HCT116 (cell line): ENCODE measurements around the gene STK38L. TPM values are rescaled to one million over a fixed set of nuclear protein-coding genes. Genes with fewer than 3 reads are reported as not detected.

Experiments used
- ATAC-seq: fragments of 200-7000 bp; cut with Tn5 transposase; 2 replicates; pipeline ENCODE4 v1.9.1; 2020; ENCODE audit warnings: mild to moderate bottlenecking, moderate library complexity
- BruUV-seq: library from RNA; stranded (reverse); fragments of 400-500 nt; replicated peaks from 2 replicates; lab custom pipeline; 2021; lab: Mats Ljungman, UMichigan
- CTCF ChIA-PET: fragments of 300-600 bp; sonication (Branson Sonifier 250); formaldehyde crosslinking; loops from one replicate; lab custom pipeline; 2021; ENCODE audit warnings: antibody characterized with exemption; lab: Charles Lee
- POLR2A ChIA-PET: fragments of 300-600, 350-600 bp; sonication (Branson Sonifier 250); formaldehyde crosslinking; loops from one replicate; lab custom pipeline; 2021; ENCODE audit warnings: antibody characterized with exemption; lab: Charles Lee
- RAD21 ChIA-PET, 2 experiments: fragments of 300-600 bp; sonication (Branson Sonifier 250); formaldehyde crosslinking; loops; one replicate each; lab custom pipeline; 2023; ENCODE audit warnings: low total read pairs in 2 of 2; ENCODE audit not compliant: uncharacterized antibody in 2 of 2, unreplicated experiment in 2 of 2, low non-redundant PET in 1 of 2; lab: Charles Lee
- DNase-seq: peaks from one replicate; pipeline ENCODE4 v3.0.0-alpha.2; 2010; ENCODE audit warnings: low read depth, low spot score
- H2AFZ ChIP-seq: fragments of 200-600 bp; shearing (Covaris generic), sonication (generic); 2 replicates; pipeline ENCODE4 v1.6.1; 2017; ENCODE audit warnings: low read depth, mixed run types, mixed read lengths, antibody characterized with exemption, low read length; ENCODE audit not compliant: poor library complexity, severe bottlenecking
- H3K27ac ChIP-seq: 2 replicates; pipeline ENCODE4 v1.5.1; 2012; ENCODE audit warnings: low read depth, low read length
- H3K27me3 ChIP-seq: fragments of 200-600 bp; sonication (generic); 2 replicates; pipeline ENCODE4 v1.6.1; 2016; ENCODE audit warnings: mixed run types, low read length, mixed read lengths; ENCODE audit not compliant: insufficient read depth
- H3K36me3 ChIP-seq, 2 experiments: fragments of 200-500 bp in 1 of 2; fragments of 200-600 bp in 1 of 2; sonication (Bioruptor generic) in 1 of 2; sonication (generic) in 1 of 2; 2 replicates each; pipeline versions ENCODE4 v1.5.1 to v1.6.1; 2014 to 2016; ENCODE audit warnings: low read length in 2 of 2, inconsistent platforms in 1 of 2, mixed read lengths in 1 of 2, mixed run types in 1 of 2; ENCODE audit not compliant: insufficient read depth in 2 of 2, control insufficient read depth in 1 of 2
- H3K4me1 ChIP-seq, 2 experiments: fragments of 200-600 bp in 1 of 2; sonication (generic) in 1 of 2; 2 replicates each; pipeline versions ENCODE4 v1.5.1 to v1.6.1; 2012 to 2017; ENCODE audit warnings: low read length in 2 of 2, inconsistent platforms in 1 of 2, mild to moderate bottlenecking in 1 of 2, mixed read lengths in 1 of 2, mixed run types in 1 of 2, moderate library complexity in 1 of 2; ENCODE audit not compliant: insufficient read depth in 2 of 2, control insufficient read depth in 1 of 2
- H3K4me2 ChIP-seq: fragments of 200-600 bp; sonication (generic); 2 replicates; pipeline ENCODE4 v1.6.1; 2017; ENCODE audit warnings: mixed run types, low read length, mixed read lengths
- H3K4me3 ChIP-seq, 2 experiments: fragments of 200-600 bp in 1 of 2; sonication (generic) in 1 of 2; replicated peaks in 1 of 2; 2 replicates each; pipeline ENCODE4 v1.5.1; 2011 to 2016; ENCODE audit warnings: low read length in 2 of 2, control low read depth in 1 of 2, low read depth in 1 of 2, mild to moderate bottlenecking in 1 of 2, mixed read lengths in 1 of 2, mixed run types in 1 of 2
- H3K79me2 ChIP-seq: fragments of 200-600 bp; sonication (generic); 2 replicates; pipeline ENCODE4 v1.6.1; 2017; ENCODE audit warnings: mild to moderate bottlenecking, mixed run types, low read length, moderate library complexity, mixed read lengths; ENCODE audit not compliant: insufficient read depth
- H3K9ac ChIP-seq: fragments of 200-600 bp; sonication (generic); 2 replicates; pipeline ENCODE4 v1.6.1; 2016; ENCODE audit warnings: low read length, mixed read lengths
- H3K9me2 ChIP-seq: fragments of 200-600 bp; sonication (generic), shearing (Covaris generic); 2 replicates; pipeline ENCODE4 v1.6.1; 2017; ENCODE audit warnings: mixed run types, mild to moderate bottlenecking, moderate library complexity; ENCODE audit not compliant: insufficient read depth
- H3K9me3 ChIP-seq, 2 experiments: fragments of 200-500 bp in 1 of 2; fragments of 200-600 bp in 1 of 2; sonication (Bioruptor generic) in 1 of 2; sonication (generic) in 1 of 2; 2 replicates each; pipeline ENCODE4 v1.6.1; 2014 to 2017; ENCODE audit warnings: low read length in 2 of 2, mixed read lengths in 2 of 2, inconsistent platforms in 1 of 2, low read depth in 1 of 2, mild to moderate bottlenecking in 1 of 2, mixed run types in 1 of 2, moderate library complexity in 1 of 2; ENCODE audit not compliant: control insufficient read depth in 1 of 2, insufficient read depth in 1 of 2
- H4K20me1 ChIP-seq: fragments of 200-600 bp; sonication (generic), shearing (Covaris generic); 2 replicates; pipeline ENCODE4 v1.6.1; 2017; ENCODE audit warnings: mixed run types, mild to moderate bottlenecking, moderate library complexity; ENCODE audit not compliant: insufficient read depth
- CBX3 ChIP-seq: IDR thresholded peaks from 2 replicates; pipeline ENCODE4 v1.6.1; 2012; ENCODE audit warnings: low read depth
- CEBPB ChIP-seq: IDR thresholded peaks from 2 replicates; pipeline ENCODE4 v1.6.1; 2012; ENCODE audit warnings: low read depth
- EGR1 ChIP-seq: IDR thresholded peaks from 2 replicates; pipeline ENCODE4 v1.6.1; 2012; ENCODE audit warnings: low read depth
- ELF1 ChIP-seq: IDR thresholded peaks from 2 replicates; pipeline ENCODE4 v1.6.1; 2012; ENCODE audit warnings: low read depth, borderline replicate concordance
- EZH2 ChIP-seq: fragments of 200-600 bp; sonication (generic); IDR thresholded peaks from 2 replicates; pipeline ENCODE4 v1.6.1; 2017; ENCODE audit warnings: antibody characterized with exemption, mixed run types
- EZH2phosphoT487 ChIP-seq: fragments of 200-600 bp; IDR thresholded peaks from 2 replicates; pipeline ENCODE4 v1.6.1; 2018; ENCODE audit warnings: antibody characterized with exemption, borderline replicate concordance
- FOSL1 ChIP-seq: IDR thresholded peaks from 2 replicates; pipeline ENCODE4 v1.6.1; 2012; ENCODE audit warnings: low read depth
- JUND ChIP-seq: IDR thresholded peaks from 2 replicates; pipeline ENCODE4 v1.6.1; 2012
- POLR2A ChIP-seq: IDR thresholded peaks from 2 replicates; pipeline ENCODE4 v1.7.0; 2011; ENCODE audit warnings: borderline replicate concordance; ENCODE audit not compliant: insufficient read depth, insufficient read length; ENCODE audit errors: extremely low read depth
- POLR2AphosphoS5 ChIP-seq: IDR thresholded peaks from 2 replicates; pipeline ENCODE4 v1.6.1; 2011; ENCODE audit warnings: mild to moderate bottlenecking, low read depth, low read length, moderate library complexity
- RAD21 ChIP-seq: IDR thresholded peaks from 2 replicates; pipeline ENCODE4 v1.6.1; 2012; ENCODE audit warnings: low read depth, mild to moderate bottlenecking
- SIN3A ChIP-seq: IDR thresholded peaks from 2 replicates; pipeline ENCODE4 v1.6.1; 2012; ENCODE audit warnings: low read depth
- SRF ChIP-seq: IDR thresholded peaks from 2 replicates; pipeline ENCODE4 v1.6.1; 2012; ENCODE audit warnings: low read depth
- TCF7L2 ChIP-seq: IDR thresholded peaks from 2 replicates; pipeline ENCODE4 v1.7.0; 2011; ENCODE audit warnings: borderline replicate concordance, inconsistent platforms; ENCODE audit not compliant: insufficient read depth, insufficient read length; ENCODE audit errors: extremely low read depth
- ZFX ChIP-seq: fragments of 450-650 bp; IDR thresholded peaks from 2 replicates; pipeline ENCODE4 v1.6.1; 2017
- ZNF274 ChIP-seq: fragments of 200-500 bp; sonication (Bioruptor generic); IDR thresholded peaks from 2 replicates; pipeline ENCODE4 v1.6.1; 2014; ENCODE audit warnings: mild to moderate bottlenecking, low read depth, low read length, inconsistent platforms
- intact Hi-C: fragments of 100-400 bp; cut with micrococcal nuclease; formaldehyde crosslinking; loops from 2 replicates; pipeline ENCODE4 v1.10.0; 2022
- total RNA-seq: library from RNA; stranded (reverse); gene quantifications from one replicate; pipeline ENCODE4 v1.2.1, GENCODE V29; 2021; ENCODE audit not compliant: unreplicated experiment
- TF ChIP-seq, protein P1 (sequence below), 3 experiments: fragments of 200-600 bp in 1 of 3; sonication (generic) in 1 of 3; IDR thresholded peaks in 2 of 3; conservative IDR thresholded peaks in 1 of 3; 2 replicates each; pipeline ENCODE4 v1.5.1; 2012 to 2017; ENCODE audit warnings: low read depth in 2 of 3, low read length in 2 of 3, antibody characterized with exemption in 1 of 3, borderline replicate concordance in 1 of 3, control low read depth in 1 of 3, mild to moderate bottlenecking in 1 of 3, mixed read lengths in 1 of 3, mixed run types in 1 of 3, moderate library complexity in 1 of 3; ENCODE audit not compliant: insufficient read depth in 1 of 3
- TF ChIP-seq, protein P2 (sequence below): IDR thresholded peaks from 2 replicates; pipeline ENCODE4 v1.6.1; 2012; ENCODE audit warnings: low read depth
- TF ChIP-seq, protein P3 (sequence below): IDR thresholded peaks from 2 replicates; pipeline ENCODE4 v1.6.1; 2011; ENCODE audit warnings: mild to moderate bottlenecking, low read length, moderate library complexity; ENCODE audit not compliant: insufficient replicate concordance; ENCODE audit errors: extremely low read depth

STK38L gene
- total RNA-seq, 1 experiment from 2014 or later, result 23.9 TPM

DNA sequence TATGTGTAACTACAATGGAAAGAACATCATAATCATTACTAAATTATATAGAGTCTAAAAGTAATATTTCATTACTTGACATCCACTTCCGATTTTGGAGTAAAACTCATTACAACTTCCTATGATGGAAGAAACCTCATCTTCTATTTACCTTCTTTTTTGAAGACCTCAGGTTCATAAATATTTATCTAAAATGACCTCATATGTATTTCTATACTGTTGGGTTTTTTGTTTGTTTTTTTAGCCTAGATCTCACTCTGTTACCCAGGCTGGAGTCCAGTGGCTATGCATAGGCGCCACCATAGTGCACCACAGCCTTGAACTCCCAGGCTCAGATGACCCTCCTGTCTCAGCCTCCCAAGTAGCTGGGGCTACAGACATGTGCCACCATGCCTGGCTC is 48.6 kb downstream of the STK38L start:
- H3K4me1 ChIP-seq, result no peaks in the 10 kb centered on the region
- no peak overlapping the region for H2AFZ ChIP-seq
- no peaks in the 10 kb centered on the region for H3K27me3 ChIP-seq
- no peak for TF ChIP-seq ELF1
- no peak for TF ChIP-seq SRF
- no peak for TF ChIP-seq CBX3
- no peak for TF ChIP-seq SIN3A
- no peak for TF ChIP-seq ZFX
- TF ChIP-seq, protein P1, sequence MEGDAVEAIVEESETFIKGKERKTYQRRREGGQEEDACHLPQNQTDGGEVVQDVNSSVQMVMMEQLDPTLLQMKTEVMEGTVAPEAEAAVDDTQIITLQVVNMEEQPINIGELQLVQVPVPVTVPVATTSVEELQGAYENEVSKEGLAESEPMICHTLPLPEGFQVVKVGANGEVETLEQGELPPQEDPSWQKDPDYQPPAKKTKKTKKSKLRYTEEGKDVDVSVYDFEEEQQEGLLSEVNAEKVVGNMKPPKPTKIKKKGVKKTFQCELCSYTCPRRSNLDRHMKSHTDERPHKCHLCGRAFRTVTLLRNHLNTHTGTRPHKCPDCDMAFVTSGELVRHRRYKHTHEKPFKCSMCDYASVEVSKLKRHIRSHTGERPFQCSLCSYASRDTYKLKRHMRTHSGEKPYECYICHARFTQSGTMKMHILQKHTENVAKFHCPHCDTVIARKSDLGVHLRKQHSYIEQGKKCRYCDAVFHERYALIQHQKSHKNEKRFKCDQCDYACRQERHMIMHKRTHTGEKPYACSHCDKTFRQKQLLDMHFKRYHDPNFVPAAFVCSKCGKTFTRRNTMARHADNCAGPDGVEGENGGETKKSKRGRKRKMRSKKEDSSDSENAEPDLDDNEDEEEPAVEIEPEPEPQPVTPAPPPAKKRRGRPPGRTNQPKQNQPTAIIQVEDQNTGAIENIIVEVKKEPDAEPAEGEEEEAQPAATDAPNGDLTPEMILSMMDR (IDR thresholded peaks at IDR 0.05 in 2 of 3, conservative IDR thresholded peaks at IDR 0.05 in 1 of 3; ENCODE audit: borderline replicate concordance in 1 of 3, insufficient read depth in 1 of 3, low read depth in 2 of 3, low read length in 2 of 3), result no peak
- TF ChIP-seq TCF7L2, result no peak
- no peak for TF ChIP-seq EZH2phosphoT487
- TF ChIP-seq JUND, result no peak
- no peak for TF ChIP-seq CEBPB
- no peak for TF ChIP-seq ZNF274
- TF ChIP-seq FOSL1, result no peak
- no peak for TF ChIP-seq RAD21
- TF ChIP-seq EGR1, result no peak
- TF ChIP-seq, protein P2, sequence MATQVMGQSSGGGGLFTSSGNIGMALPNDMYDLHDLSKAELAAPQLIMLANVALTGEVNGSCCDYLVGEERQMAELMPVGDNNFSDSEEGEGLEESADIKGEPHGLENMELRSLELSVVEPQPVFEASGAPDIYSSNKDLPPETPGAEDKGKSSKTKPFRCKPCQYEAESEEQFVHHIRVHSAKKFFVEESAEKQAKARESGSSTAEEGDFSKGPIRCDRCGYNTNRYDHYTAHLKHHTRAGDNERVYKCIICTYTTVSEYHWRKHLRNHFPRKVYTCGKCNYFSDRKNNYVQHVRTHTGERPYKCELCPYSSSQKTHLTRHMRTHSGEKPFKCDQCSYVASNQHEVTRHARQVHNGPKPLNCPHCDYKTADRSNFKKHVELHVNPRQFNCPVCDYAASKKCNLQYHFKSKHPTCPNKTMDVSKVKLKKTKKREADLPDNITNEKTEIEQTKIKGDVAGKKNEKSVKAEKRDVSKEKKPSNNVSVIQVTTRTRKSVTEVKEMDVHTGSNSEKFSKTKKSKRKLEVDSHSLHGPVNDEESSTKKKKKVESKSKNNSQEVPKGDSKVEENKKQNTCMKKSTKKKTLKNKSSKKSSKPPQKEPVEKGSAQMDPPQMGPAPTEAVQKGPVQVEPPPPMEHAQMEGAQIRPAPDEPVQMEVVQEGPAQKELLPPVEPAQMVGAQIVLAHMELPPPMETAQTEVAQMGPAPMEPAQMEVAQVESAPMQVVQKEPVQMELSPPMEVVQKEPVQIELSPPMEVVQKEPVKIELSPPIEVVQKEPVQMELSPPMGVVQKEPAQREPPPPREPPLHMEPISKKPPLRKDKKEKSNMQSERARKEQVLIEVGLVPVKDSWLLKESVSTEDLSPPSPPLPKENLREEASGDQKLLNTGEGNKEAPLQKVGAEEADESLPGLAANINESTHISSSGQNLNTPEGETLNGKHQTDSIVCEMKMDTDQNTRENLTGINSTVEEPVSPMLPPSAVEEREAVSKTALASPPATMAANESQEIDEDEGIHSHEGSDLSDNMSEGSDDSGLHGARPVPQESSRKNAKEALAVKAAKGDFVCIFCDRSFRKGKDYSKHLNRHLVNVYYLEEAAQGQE, result no peak
- no peak for TF ChIP-seq POLR2AphosphoS5
- TF ChIP-seq, protein P3, sequence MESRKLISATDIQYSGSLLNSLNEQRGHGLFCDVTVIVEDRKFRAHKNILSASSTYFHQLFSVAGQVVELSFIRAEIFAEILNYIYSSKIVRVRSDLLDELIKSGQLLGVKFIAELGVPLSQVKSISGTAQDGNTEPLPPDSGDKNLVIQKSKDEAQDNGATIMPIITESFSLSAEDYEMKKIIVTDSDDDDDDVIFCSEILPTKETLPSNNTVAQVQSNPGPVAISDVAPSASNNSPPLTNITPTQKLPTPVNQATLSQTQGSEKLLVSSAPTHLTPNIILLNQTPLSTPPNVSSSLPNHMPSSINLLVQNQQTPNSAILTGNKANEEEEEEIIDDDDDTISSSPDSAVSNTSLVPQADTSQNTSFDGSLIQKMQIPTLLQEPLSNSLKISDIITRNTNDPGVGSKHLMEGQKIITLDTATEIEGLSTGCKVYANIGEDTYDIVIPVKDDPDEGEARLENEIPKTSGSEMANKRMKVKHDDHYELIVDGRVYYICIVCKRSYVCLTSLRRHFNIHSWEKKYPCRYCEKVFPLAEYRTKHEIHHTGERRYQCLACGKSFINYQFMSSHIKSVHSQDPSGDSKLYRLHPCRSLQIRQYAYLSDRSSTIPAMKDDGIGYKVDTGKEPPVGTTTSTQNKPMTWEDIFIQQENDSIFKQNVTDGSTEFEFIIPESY, result no peak
- TF ChIP-seq POLR2A, result no peak
- TF ChIP-seq EZH2, result no peak
- no peak overlapping the region for H3K9ac ChIP-seq
- H3K27ac ChIP-seq, result no peak overlapping the region
- POLR2A ChIA-PET, result no interaction called here
- ATAC-seq (no peak), DNase-seq (no peak)
- CTCF ChIA-PET, result no interaction called here
- no peak overlapping the region for H3K4me3 ChIP-seq
- no peaks in the 10 kb centered on the region for H3K9me3 ChIP-seq
- intact Hi-C loops, result no loop called here
- H4K20me1 ChIP-seq, result no peaks in the 10 kb centered on the region
- RAD21 ChIA-PET, result no interaction called here
- BruUV-seq, result no TSS peak
- H3K9me2 ChIP-seq, result no peaks in the 10 kb centered on the region
- H3K79me2 ChIP-seq, result no peaks in the 10 kb centered on the region
- no peaks in the 10 kb centered on the region for H3K36me3 ChIP-seq
- no peak overlapping the region for H3K4me2 ChIP-seq
